Kidney capillary endothelial cell (primary cell): ENCODE results near the gene ABCA4.
A peak's percentile ranks its signal among the peaks of the same experiment; 100 is the strongest.
"Not testable (repeated sequence)": the region's sequence is repeated elsewhere in the genome, so short reads cannot be mapped to it uniquely, and the experiment has no call there.

Experiments used
- DNase-seq: peaks from one replicate; pipeline ENCODE4 v3.0.0-alpha.2; 2018; ENCODE audit warnings: low spot score

ABCA4 gene

DNA sequence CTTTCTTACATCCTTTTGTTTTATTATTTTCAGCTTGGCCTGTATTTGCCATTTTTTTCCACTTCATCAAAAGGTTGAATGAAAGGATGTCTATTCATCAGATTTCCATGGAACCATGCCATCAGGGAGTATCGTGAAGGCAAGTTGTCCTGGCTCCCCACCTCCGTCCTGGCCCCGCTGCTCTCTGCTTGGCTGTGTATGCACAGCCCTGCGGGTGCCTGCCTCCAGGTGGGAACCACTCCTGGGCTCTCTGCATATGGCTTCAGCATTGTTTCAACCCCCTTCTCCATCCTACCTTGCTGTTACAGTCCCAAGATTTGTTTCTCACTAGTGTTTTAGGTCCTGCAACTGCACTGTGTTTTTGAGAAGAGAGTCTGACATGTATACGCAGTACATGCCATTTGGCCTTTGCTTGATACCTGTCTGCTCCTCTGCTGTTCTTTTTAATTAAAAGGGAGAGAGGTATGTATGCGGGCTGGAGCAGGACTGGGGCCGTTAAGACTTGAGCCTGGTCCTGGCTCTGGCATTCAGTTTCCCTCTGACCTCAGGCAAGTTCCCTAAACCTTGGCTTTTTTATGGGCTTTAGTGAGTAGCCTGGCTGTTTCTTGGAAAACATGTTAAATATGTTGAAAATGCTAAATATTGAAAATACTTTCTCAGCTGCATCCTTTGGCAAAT lies 141.8 kb downstream of the ABCA4 start:
- no peak for DNase-seq

DNA sequence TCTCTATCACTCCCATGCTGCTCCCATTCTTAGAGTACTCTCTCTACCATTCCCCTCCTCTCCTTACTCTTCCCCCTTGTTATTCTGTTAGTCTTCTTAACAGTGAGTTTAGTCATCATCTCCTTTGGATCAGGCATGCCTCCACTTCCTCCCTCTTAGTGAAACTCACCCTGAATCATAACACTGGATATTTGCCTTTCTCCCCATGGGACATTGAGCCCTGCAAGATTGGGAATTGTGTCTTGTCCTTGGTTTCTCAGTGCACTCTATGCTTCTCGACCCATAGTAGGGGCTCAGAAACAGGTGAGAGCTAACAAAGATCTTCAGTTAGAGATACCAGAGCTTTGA lies 143.4 kb downstream of the ABCA4 start:
- DNase-seq, result peak; percentile 66

DNA sequence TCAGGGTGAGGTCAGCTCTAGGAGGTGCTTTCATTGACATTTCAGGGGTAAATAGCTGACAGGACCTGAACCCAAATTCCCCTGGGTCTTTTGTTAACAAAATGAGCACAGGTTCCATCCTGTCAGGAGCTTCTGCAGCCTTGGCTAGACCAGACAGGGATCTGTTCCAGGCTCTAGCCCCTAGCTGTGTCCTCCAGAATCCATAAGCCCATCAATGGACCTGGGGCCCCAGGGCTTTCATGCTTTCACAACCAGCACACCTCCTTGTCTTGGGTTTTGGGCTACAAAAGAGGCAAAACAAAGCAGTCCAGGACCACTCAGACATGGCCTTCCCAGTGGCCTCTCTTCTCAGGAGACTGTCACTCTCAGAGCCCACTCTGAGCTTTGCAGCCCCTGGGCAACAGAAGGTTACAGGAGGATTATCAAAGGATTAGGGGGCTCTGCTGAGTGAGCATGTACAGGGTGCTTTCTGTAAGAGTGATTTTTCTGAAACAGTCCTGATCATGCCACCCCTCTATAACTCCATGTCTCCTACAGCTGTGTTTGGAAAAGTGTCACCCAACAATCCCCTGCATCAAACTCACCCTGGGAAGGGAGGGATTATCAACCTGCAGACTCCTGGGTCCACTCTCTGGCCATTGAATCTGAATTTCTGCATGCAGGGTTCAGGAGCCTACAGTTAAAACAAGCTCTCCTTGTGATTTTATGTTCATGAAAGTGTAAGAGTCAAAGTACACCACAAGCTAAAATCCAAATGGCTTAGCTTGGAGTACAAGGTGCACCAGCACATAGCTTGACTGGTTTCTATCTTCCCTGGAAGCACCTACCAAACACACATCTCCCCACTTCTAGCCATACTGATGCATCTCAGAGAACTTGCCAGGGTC lies 144.0 kb downstream of the ABCA4 start:
- DNase-seq, result no peak

DNA sequence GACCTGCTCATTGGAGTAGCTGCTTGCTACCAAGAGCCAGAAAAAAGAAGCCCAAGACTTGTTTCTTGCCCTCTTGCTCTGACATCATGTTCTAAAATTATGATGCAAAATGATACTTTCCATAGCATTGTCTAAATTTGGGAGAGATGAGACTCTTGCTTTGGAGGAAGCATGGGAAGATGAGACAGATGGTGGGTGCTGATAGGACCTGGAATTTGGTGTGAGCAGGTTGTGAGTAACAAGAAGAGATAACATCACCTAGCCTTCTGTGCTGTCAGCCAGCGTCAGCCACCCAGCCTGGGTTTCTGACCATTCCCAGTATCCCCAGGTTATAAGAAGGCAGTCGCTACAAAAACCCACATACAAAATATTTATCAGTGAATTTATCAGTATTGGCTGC lies 144.7 kb downstream of the ABCA4 start:
- no peak for DNase-seq

DNA sequence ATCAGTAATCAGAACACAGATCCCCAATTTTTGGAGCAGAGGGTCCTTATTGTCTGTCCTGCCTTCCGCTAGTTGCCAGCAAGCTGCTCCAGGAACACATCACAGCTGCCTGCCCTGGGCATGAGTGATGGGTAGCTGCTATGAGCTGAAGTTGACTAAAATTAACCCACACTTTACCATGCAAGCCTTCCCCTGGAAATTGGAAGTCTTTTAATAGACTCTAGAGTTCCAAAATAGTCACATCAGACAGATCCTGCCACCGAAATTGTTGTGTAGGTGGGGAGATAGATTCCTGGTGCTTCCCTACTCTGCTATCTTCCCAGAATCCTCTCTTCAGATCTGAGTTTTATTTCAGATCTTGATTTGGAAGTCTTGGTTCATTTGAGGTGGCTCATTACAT lies 148.6 kb downstream of the ABCA4 start:
- no peak for DNase-seq

DNA sequence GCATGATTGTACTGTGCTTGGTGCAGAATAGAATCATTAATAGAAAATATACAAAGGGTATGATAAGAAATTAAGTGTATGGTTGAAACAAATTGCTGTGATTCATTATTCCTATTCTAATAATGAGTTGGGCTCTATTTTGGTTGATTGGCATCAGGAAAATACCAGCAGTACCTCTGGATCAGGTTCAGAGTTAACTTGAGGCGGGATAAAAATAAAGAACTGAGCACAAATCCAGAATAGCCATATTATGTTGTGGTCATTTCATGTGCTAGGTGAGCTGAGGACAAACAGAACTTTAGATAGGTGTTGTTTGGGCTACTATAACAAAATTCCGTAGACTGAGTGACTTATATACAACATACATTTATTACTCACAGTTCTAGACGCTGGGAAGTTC lies 151.1 kb downstream of the ABCA4 start:
- DNase-seq, result no peak

DNA sequence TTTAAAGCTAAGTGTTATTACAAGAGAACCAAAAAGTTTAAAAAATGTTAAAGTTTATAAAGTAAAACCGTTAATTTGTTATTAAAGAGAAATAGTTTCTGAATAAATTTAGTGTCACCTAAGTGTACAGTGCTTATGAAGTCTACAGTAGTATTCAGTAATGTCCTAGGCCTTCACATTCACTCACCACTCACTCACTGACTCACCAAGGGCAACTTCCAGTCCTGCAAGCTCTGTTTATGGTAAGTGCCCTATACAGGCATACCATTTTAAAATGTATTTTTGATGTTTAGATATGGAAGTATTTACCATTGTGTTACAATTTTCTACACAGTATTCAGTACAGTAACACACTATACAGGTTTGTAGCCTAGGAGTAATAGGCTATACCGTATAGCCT lies 151.6 kb downstream of the ABCA4 start:
- DNase-seq, result peak; percentile 38

DNA sequence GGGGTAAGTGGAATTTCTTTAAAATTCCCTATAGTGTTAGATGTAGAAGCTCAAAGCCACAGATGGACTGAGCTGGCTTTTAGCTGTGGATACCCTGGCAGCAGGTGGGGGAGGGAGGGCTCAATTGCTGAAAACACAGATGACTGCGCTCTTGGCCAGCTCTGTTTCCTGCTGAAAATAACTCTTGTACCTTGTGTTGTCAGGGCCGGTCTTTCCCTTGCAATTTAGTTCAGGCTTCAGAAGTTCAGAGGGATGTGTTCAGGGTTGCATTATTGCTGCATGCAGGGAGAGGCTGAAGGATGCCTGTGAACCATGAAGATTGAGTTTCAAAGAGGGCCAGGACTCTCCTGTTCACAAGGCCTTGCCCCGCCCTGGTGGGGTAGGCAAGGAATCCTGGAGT lies 153.6 kb downstream of the ABCA4 start:
- no peak for DNase-seq

DNA sequence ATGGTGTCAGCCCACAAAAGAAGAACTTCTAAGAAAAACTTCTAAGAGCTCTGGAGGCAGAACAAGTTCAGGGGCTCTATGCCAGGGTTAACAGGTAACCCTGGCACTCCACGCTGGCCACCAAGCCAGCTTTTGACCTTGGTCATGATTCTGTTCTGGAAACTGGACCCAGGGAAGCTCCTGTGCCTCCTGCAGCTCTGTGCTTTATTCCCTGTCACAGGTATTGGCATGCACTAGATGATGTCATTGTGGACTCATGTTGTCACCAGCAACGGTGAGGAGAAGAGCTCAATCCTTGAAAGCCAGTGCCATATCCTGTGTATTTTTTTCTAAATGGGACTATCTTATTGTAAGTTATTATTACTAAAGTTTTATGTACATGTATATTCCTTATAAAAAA lies 155.1 kb downstream of the ABCA4 start:
- no peak for DNase-seq

DNA sequence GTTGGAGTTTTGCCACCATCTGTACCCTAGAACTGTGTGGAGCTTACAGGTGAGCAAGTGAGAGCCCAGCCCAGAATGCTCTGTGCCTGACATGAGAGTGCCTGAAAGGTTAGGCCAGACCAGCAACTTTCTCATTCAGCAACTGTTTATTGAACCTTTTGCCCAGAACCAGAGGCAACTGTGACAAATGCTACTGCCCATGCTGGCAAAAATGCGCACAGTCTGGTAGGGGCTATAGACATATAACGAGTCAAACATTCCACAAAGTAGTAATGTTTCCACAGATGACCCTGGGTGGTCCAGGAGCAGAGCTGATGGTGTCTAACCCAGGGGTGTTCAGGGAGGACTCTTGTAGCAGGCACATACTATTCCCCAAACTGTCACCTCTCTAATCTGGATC lies 155.7 kb downstream of the ABCA4 start:
- no peak for DNase-seq

DNA sequence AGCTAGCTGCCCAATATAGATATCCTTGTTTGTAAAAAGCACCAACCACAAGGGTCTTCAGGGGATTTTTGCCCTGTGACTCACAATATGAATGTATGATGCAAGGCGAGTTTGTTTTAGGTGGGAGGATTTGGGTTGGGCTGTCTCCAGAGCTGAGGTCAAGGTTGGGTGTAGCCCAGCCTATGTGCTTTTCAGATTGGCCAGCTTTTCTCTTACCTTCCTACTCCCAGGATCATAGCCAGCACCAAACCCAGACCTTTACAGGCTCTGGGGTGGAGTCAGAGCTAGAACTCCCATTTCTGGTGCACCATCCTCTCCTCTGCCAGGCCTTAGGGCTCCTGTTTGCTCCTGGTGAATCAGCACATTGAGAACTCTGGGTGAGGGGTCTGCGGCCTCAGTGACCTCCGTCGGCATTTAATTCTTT lies 156.2 kb downstream of the ABCA4 start:
- DNase-seq, result no peak

DNA sequence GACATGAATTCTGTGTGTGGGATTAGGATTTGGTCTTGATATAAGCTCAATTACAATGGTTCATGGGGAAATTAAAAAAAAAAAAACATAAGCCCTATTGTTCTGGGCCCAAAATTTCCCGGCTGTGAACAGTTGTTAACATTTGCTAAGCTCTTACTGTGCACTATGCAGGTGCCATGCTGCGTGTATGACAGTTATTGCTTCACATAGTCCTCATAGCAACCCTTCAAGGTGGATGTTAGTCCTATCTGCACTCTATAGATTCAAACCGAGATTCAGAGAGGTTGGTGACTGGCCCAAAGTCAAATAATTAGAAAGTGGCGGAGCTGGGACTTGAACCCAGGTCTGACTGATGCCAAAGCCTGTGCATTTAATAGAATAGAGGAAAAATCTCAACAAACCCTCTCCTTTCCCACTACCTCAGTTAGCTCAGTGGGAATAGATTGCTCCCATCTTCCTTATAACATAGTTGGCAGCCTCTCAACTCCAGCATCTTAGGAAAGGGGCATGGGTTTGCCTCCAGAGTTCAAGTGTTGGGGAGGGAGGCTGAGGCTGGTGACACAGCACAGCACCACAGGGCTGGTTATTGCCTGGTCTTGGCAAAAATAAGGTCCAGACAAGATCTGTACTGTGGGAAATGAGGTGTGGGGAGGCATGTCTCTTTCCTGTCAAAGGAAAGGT lies 156.7 kb downstream of the ABCA4 start:
- no peak for DNase-seq

DNA sequence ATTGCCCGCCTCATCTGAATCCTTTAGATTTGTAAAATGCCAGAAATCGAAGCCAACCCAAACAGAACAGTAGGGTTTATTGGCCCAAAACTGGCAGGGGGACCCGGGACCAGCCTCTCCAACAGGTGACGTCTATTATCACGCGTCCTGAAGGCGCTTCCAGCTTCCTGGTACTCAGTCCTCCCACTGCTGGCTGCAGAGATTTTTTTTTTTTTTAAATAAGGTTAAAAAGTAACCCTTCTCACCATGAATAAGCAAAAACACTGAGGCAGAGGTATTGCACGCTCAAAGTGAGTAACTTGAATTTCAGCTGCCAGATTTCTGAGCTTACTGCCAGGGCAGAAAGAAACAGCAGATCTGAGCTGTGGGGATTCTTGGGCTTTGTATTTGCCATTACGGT lies 157.4 kb downstream of the ABCA4 start:
- no peak for DNase-seq

DNA sequence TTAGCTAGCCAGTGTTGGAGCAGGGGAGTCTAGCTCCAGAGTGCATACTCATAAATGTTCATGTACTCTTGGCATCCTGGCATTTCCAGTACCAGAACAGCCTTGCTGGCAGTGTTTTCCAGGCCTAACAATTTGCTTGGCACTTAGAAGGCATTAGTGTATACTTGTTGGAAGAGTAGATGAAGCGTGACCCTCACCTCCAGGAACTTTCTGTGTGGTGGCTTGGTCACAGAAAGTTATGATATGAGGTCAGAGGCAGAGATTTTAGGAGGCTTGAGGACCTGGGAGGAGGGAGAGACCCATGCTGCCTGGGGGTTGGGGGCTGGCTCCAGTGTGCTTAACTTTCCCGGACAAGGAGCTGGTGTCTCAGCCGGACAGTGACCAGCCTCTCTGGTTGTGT lies 159.0 kb downstream of the ABCA4 start:
- DNase-seq, result no peak

DNA sequence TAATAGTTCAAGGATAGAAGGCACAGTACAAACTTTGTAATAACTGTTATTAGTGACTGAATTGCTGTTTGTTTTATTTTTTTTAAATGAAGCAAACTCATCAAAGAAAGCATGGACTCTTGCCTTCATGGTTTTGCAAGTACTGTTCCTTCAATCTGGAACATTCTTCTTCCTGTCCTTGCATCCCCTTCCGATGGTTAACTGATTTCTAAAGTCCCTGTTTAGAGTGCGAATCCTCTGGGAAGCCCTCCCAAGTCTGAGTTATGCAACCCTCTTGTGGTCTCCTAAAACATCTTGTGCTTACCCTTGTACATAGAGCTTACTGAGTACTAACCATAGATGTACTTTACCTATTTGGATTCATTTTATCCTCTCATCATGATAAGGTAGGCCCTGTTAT lies 159.5 kb downstream of the ABCA4 start:
- DNase-seq, result no peak

DNA sequence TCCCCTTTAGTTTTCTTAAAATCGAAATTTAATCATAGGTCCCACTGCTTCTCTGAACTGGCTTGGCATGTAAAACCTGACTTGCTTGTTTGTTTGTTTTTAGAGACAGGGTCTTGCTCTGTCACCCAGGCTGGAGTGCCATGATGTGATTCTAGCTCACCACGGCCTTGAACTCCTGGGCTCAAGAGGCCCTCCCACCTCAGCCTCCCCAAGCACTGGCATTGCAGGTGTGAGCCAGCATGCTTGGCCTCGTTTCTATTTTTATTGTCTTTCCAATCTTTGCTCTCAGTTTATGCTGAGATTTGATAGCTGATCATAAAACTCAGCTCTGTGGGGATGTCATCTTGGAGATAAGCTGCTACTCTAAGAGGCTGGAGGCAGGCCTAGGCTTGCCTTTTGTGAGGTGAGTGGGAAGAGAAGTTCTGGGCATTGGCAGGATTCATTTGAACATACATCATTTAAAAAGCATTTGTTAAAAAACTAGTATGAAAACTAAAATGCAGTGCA lies 160.3 kb downstream of the ABCA4 start:
- no peak for DNase-seq

DNA sequence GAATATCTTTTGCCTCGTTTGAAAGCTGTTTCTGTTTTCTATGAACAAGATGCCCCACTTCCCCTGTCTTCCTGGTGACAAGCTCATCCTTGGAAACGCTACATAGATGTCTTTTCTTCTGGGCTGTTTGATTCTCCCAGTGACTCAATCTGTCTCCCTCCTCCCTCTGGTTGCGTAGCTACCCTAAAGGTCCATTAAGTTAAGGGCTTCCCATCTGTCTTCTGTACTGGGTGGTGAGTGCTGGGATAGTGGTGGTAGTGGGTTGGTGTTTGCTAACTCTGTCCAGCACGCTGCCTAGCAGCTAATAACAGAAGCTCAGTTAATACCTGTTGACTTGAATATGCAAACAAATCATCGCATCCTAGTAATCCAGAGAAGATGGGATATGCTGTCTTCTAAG lies 161.5 kb downstream of the ABCA4 start:
- no peak for DNase-seq

DNA sequence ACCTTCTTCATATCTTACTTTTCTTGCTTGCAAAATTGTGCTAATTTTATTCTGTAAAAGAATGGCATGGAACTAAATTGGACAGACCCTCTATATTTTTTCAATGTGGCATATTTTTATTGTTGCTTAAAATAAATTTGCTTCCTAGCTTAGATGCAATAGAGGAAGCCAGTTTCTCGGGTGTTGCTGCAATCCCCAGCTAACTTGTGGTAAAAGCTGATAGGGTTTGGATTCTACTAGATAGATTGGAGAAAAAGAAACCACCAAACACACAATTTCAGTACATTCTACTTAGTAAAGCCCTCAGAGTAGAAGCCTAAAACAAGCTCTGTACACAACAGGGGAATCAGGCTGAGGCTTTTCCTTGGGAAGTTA lies 162.2 kb downstream of the ABCA4 start:
- DNase-seq, result no peak

DNA sequence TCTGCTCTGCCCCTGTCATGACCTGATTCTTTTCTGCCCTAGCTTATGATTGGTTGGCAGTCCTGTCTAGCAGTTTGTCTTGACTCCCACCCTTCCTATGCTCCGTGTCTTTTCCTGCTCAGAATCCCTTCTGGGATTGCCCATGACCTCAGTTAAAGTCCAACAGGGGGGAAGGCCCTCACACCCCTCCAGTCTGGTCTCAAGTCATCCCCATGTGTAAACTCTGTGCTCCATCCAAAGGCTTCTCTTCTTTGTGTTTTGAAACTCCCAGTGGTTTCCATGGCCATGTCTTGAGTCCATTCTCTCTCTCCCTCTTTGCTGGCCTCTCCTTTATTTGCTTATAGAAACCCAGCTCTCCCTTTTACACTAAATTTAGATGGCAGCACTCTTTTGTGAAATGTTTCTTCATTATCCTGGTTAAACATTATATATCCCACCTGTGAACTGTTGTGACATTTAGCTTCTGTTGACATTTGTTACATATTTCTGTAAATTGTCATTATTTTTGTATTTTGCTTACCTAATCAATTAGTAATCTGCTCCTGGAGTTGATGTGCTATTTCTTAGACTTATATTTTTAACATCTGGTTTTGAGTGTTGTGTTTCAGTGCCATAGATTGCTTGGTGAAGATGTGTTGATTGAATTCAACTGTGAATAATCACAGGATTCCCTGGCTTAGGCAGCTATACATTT lies 162.8 kb downstream of the ABCA4 start:
- DNase-seq, result no peak

DNA sequence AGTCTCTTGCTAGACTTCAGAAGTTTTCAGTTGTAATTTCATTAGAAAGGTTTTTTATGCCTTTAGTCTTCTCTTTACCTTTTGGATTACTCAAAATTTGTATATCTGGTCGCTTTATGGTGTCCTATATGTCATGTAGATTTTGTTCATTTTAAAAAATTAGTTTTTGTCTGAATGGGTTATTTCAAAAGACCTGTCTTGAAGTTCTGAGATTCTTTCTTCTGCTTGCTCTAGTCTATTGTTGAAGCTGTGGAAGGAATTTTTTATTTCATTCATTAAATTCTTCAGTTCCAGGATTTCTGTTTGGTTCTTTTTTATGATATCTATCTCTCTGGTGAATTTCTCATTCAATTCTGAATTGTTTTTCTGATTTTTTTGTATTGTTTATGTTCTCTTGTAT lies 165.2 kb downstream of the ABCA4 start:
- no peak for DNase-seq

DNA sequence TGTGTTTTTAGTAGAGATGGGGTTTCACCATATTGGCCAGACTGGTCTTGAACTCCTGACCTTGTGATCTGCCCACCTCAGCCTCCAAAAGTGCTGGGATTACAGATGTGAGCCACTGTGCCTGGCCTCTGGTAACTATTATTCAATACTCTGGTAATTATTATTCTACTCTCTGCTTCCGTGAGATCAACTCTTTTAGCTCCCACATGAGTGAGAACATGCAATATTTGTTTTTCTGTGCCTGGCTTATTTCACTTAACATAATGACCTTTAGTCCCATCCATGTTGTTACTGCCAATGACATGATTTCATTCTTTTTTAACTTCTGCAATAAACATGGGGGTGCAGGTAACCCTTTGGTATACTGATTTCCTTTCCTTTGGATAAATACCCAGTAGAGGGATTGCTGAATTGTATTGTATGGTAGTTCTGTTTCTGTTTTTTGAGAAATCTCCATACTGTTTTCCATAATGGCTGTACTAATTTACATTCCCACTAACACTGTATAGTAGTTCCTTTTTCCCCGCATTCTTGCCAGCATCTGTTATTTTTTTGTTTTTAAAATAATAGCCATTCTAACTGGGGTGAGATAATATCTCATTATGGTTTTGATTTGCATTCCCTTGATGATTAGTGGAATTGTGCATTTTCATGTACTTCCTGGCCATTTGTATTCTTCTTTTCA lies 173.8 kb downstream of the ABCA4 start:
- DNase-seq, result not testable (repeated sequence)
